ENCODE results near the gene RFWD3.

RFWD3 gene

DNA sequence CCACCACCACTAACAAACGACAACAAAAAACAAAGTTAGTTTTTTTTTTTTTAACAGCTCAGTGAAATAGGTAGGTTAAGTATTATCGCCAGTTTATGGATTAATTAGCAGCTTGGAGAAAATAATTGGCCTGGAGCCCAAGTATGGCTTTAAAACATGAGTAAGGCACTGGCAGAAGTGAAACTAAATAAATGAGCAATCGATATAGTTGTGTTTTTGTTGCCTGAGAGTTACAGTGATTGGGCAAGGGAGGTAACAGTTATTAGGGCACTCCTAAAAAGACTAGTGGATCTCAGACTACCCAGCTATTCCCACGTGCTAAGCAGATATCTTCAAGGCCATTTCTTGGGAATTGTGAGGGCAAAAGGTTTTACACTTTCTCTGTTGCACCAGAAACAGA, 31.5 kb upstream of the RFWD3 start:
- TF ChIP-seq, protein P1, sequence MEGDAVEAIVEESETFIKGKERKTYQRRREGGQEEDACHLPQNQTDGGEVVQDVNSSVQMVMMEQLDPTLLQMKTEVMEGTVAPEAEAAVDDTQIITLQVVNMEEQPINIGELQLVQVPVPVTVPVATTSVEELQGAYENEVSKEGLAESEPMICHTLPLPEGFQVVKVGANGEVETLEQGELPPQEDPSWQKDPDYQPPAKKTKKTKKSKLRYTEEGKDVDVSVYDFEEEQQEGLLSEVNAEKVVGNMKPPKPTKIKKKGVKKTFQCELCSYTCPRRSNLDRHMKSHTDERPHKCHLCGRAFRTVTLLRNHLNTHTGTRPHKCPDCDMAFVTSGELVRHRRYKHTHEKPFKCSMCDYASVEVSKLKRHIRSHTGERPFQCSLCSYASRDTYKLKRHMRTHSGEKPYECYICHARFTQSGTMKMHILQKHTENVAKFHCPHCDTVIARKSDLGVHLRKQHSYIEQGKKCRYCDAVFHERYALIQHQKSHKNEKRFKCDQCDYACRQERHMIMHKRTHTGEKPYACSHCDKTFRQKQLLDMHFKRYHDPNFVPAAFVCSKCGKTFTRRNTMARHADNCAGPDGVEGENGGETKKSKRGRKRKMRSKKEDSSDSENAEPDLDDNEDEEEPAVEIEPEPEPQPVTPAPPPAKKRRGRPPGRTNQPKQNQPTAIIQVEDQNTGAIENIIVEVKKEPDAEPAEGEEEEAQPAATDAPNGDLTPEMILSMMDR (IDR thresholded peaks at IDR 0.05; ENCODE audit: insufficient read depth, low read length, poor library complexity, severe bottlenecking): no peak
- H3K36me3 ChIP-seq (ENCODE audit: control insufficient read depth, insufficient read depth, low read length): peaks cover 5% of the 10 kb centered on the region
- peak overlapping the region; percentile 50 for H3K4me3 ChIP-seq (replicated peaks; ENCODE audit: low read depth, low read length)
- DNase-seq (ENCODE audit: extremely low read depth, insufficient read length): no peak
- H3K27me3 ChIP-seq (replicated peaks; ENCODE audit: control insufficient read depth, insufficient read depth, low read length): no peaks in the 10 kb centered on the region

DNA sequence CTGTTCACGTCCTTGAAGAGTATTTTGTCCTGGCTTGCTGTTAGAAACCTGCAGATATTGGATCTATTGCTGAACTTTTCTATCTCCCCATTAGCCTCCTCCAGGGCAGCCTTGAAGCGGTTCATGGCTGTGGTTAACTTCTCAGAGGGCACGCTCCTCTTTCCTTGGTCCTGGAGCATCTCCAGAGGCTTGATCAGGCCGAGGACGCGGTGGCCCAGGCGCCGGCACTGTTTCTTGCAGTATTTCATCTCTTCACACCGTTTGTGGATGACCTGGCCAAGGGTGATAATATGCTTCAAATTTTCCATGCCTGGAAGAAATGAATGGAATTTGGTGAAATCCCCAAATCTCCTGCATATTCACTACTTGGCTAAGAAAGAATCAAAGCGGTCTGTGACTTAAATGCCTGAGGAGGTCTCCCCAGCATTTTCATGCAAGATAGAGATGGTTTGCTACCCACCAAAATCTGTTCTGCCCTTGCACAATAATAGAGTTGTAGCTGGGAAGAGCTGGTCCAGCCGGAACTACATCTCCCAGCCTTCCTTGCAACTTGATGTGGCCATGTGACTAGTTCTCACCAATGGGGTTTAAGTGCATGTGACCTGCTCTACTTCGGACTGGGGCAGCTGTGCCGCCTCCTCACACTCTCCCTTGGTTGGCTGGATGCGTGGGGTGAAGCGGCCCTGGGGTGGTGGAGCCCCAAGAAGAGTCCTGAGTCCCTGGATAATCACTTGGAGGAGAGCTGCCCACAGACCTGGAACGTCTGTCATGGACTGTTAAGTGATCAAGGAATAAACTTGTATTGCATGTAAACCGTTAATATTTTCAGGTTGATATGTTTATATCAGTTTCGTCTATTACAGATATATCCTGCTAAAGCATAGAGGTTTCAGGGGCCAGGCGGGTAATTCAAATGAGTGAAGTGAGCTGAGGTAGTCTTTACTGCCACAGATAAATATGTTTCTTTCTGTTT, 29.1 kb upstream of the RFWD3 start:
- DNase-seq (ENCODE audit: extremely low read depth, insufficient read length): peak; percentile 71
- TF ChIP-seq, protein P1 (IDR thresholded peaks at IDR 0.05; ENCODE audit: insufficient read depth, low read length, poor library complexity, severe bottlenecking): no peak
- no peaks in the 10 kb centered on the region for H3K27me3 ChIP-seq (replicated peaks; ENCODE audit: control insufficient read depth, insufficient read depth, low read length)
- peaks cover 8% of the 10 kb centered on the region for H3K36me3 ChIP-seq (ENCODE audit: control insufficient read depth, insufficient read depth, low read length)
- H3K4me3 ChIP-seq (replicated peaks; ENCODE audit: low read depth, low read length): peak overlapping the region; percentile 47

DNA sequence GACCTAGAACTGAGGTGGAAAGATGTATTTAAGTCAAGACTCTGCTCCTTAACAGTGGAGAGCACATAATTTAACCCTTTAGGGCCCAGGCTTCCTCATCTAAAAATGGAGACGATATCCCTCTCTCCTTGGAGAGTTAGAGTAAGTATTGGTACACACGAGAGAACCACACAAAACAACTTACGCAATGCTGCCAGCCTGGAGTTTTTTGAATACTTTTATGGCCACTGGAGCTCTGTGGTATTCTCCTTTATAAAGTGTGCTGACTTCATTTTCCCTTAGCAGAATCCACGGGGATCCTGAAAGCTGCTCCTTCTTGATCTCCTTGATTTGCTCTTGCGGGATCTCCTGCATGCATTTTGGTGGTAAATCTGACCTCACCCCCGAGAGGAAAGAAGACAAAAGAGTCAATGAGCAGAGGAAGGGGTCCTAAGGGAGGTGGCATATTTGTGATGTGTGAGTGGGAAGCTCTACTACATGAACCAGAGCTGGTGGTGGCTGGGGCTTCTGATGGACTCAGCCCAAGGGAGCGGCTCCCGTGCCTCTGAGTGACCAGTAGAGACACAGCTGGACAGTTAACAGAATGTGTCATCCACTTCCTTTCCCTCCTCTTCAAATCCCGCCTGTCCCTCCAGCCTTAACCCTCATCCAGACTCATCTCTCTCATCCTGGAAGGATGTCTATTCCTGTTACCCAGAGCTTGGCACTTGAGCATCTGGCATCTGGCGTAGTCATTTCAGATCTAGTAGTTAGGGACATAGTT, 24.6 kb upstream of the RFWD3 start:
- H3K27me3 ChIP-seq (replicated peaks; ENCODE audit: control insufficient read depth, insufficient read depth, low read length): no peaks in the 10 kb centered on the region
- TF ChIP-seq, protein P1 (IDR thresholded peaks at IDR 0.05; ENCODE audit: insufficient read depth, low read length, poor library complexity, severe bottlenecking): no peak
- H3K36me3 ChIP-seq (ENCODE audit: control insufficient read depth, insufficient read depth, low read length): peaks cover 8% of the 10 kb centered on the region
- no peak overlapping the region for H3K4me3 ChIP-seq (replicated peaks; ENCODE audit: low read depth, low read length)
- DNase-seq (ENCODE audit: extremely low read depth, insufficient read length): no peak

DNA sequence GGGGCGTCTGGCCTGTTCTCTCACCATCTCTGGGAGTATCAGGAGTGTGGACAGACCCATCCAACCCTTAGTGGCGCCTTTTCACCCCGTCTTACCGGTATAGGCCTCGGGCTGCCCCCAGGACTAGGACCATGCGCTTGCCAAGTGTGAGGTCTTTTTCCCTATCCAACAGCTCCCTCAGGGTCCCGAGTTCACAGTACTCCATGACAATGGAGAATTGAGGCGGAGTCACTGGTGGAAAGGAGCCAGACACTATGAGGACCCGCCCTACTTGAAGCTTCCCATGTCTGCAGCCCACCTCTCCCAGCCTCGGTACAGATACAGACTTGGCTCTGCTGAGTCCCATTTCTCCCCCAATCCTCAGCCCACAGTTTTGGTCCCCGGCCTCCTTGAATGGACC, 15.9 kb upstream of the RFWD3 start:
- Histone ChIP-seq H3K4me3 (replicated peaks; ENCODE audit: low read depth, low read length) (no peak overlapping the region), H3K27me3 (replicated peaks; ENCODE audit: control insufficient read depth, insufficient read depth, low read length) (no peaks in the 10 kb centered on the region), H3K36me3 (ENCODE audit: control insufficient read depth, insufficient read depth, low read length) (peaks cover 8% of the 10 kb centered on the region)
- TF ChIP-seq, protein P1 (IDR thresholded peaks at IDR 0.05; ENCODE audit: insufficient read depth, low read length, poor library complexity, severe bottlenecking): no peak
- no peak for DNase-seq (ENCODE audit: extremely low read depth, insufficient read length)

DNA sequence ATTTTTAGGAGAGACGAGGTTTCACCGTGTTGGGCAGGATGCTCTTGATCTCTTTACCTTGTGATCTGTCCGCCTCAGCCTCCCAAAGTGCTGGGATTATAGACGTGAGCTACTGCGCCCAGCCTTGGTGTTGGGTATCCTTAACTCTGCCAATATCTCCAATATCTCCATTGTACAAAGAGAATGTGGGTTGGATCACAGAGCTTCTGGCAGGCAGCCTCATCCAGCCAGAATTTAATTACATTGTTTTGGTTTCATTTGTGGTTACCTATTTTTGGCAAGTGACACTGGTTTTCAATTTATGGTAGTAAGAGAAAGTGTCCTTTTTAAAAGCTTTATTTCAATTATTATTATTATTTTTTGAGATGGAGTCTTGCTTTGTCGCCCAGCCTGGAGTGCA, 14.0 kb upstream of the RFWD3 start:
- Histone ChIP-seq H3K4me3 (replicated peaks; ENCODE audit: low read depth, low read length) (no peak overlapping the region), H3K36me3 (ENCODE audit: control insufficient read depth, insufficient read depth, low read length) (peaks cover 10% of the 10 kb centered on the region), H3K27me3 (replicated peaks; ENCODE audit: control insufficient read depth, insufficient read depth, low read length) (no peaks in the 10 kb centered on the region)
- TF ChIP-seq, protein P1 (IDR thresholded peaks at IDR 0.05; ENCODE audit: insufficient read depth, low read length, poor library complexity, severe bottlenecking): no peak
- DNase-seq (ENCODE audit: extremely low read depth, insufficient read length): no peak

Measured in GM06990 (cell line).